Measurements from ENCODE around the gene CTDSP2. TPM values are rescaled to one million over a fixed set of nuclear protein-coding genes. Genes with fewer than 3 reads are reported as not detected.

CTDSP2 gene
- total and polyA plus RNA-seq, 2 donors (not counting 3 experiments of a cell fraction or from before 2014, with no cell fraction given) = 142 to 146 TPM

DNA sequence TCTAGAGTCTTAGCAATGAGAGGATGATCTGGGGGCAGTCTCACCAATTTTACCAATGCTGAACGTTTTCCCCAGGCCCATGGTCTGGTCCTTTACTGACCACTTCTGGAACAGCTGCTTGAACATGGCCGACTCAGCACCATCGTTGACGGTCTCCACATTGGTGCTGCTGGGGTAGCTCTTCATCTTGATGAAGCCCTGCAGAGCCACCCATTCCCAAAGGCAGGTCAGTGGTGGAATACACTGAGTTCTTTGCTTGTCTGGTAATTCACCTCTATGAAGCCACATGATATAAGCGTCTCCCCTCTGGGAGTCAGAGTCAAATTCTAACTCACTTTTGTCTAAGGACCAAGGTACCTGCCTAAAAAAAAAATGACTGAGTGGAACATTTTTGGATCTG, 38.2 kb downstream of the CTDSP2 start:
- H3K9me1 ChIP-seq (replicated peaks; ENCODE audit: control insufficient read depth, extremely low read depth, insufficient read depth, low read length) = no peaks in the 10 kb centered on the region
- H3K9me3 ChIP-seq (replicated peaks; ENCODE audit: control insufficient read depth, insufficient read depth, low read length) = no peaks in the 10 kb centered on the region
- no peaks in the 10 kb centered on the region for H4K20me1 ChIP-seq (replicated peaks; ENCODE audit: control insufficient read depth, extremely low read depth, insufficient read depth, low read length)
- no peak overlapping the region for H3K4me3 ChIP-seq (replicated peaks in 1 of 3; ENCODE audit: insufficient read depth in 1 of 3, low read depth in 1 of 3, low read length in 3 of 3)
- CTCF ChIA-PET = interaction anchor here (1.0 kb wide), 1 partner anchor 15 kb away, joined by 3 read pairs; no protein-coding TSS in a partner anchor
- no peaks in the 10 kb centered on the region for H3K27me3 ChIP-seq (ENCODE audit: control insufficient read depth in 2 of 2, insufficient read depth in 2 of 2, low read length in 2 of 2)
- H3K27ac ChIP-seq (ENCODE audit: insufficient read depth, low read depth, low read length) = no peak overlapping the region
- FAIRE-seq (no peak), DNase-seq (ENCODE audit: low read depth, low spot score) (no peak)
- POLR2A ChIA-PET = no interaction called here
- no peaks in the 10 kb centered on the region for H3K4me1 ChIP-seq (ENCODE audit: control insufficient read depth, extremely low read depth, insufficient read depth, low read length)
- no peak overlapping the region for H2AFZ ChIP-seq (ENCODE audit: low read depth, low read length)
- no peak overlapping the region for H3K4me2 ChIP-seq (ENCODE audit: insufficient read depth, low read length)
- H3K36me3 ChIP-seq (ENCODE audit: control insufficient read depth in 2 of 2, extremely low read depth in 1 of 2, insufficient read depth in 2 of 2, low read length in 2 of 2) = peaks cover 0 to 8% of the 10 kb centered on the region in 2 experiments
- H3K9ac ChIP-seq (replicated peaks; ENCODE audit: extremely low read depth, insufficient read depth, low read length) = no peak overlapping the region
- dilution Hi-C loops (cut with MboI; ENCODE audit: extremely low pct_ligation_motif_present, low sequenced_read_pairs) (no loop called here), intact Hi-C loops (cut with micrococcal nuclease) (no loop called here)
- BruUV-seq (replicated peaks) = no TSS peak
- H3K79me2 ChIP-seq (ENCODE audit: control insufficient read depth, insufficient read depth, low read length) = no peaks in the 10 kb centered on the region
- TF ChIP-seq GATA2 (IDR thresholded peaks at IDR 0.05; ENCODE audit: insufficient read depth, insufficient read length, low read depth, low read length) (no peak), POLR2A (IDR thresholded peaks at IDR 0.05; ENCODE audit: low read depth, low read length) (no peak), FOS (IDR thresholded peaks at IDR 0.05; ENCODE audit: borderline replicate concordance, insufficient read depth, low read length) (no peak), POLR2AphosphoS5 (IDR thresholded peaks at IDR 0.05; ENCODE audit: insufficient read depth, low read depth, low read length) (no peak), JUN (IDR thresholded peaks at IDR 0.05; ENCODE audit: borderline replicate concordance, insufficient read depth, insufficient read length, low read depth) (no peak), MYC (IDR thresholded peaks at IDR 0.05; ENCODE audit: low read depth, low read length) (no peak), EZH2 (IDR thresholded peaks at IDR 0.05; ENCODE audit: borderline replicate concordance, low read depth, low read length, severe bottlenecking) (no peak)
- TF ChIP-seq, protein P1, sequence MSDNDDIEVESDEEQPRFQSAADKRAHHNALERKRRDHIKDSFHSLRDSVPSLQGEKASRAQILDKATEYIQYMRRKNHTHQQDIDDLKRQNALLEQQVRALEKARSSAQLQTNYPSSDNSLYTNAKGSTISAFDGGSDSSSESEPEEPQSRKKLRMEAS (IDR thresholded peaks at IDR 0.05; ENCODE audit: insufficient read depth, insufficient read length) = no peak
- TF ChIP-seq, protein P2, sequence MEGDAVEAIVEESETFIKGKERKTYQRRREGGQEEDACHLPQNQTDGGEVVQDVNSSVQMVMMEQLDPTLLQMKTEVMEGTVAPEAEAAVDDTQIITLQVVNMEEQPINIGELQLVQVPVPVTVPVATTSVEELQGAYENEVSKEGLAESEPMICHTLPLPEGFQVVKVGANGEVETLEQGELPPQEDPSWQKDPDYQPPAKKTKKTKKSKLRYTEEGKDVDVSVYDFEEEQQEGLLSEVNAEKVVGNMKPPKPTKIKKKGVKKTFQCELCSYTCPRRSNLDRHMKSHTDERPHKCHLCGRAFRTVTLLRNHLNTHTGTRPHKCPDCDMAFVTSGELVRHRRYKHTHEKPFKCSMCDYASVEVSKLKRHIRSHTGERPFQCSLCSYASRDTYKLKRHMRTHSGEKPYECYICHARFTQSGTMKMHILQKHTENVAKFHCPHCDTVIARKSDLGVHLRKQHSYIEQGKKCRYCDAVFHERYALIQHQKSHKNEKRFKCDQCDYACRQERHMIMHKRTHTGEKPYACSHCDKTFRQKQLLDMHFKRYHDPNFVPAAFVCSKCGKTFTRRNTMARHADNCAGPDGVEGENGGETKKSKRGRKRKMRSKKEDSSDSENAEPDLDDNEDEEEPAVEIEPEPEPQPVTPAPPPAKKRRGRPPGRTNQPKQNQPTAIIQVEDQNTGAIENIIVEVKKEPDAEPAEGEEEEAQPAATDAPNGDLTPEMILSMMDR (IDR thresholded peaks at IDR 0.05; ENCODE audit: extremely low read depth in 1 of 2, insufficient read depth in 1 of 2, low read depth in 1 of 2, low read length in 2 of 2) = no peak
